Measurements from ENCODE around the gene MORN1. TPM values are rescaled to one million over a fixed set of nuclear protein-coding genes. Genes with fewer than 3 reads are reported as not detected.

The MORN1 gene
- total and polyA plus RNA-seq, 9 of the 15 experiments (the other 6 are each of a cell fraction or from before 2014, with no cell fraction given) = 0.24 to 9.3 (median 4.2) TPM

DNA sequence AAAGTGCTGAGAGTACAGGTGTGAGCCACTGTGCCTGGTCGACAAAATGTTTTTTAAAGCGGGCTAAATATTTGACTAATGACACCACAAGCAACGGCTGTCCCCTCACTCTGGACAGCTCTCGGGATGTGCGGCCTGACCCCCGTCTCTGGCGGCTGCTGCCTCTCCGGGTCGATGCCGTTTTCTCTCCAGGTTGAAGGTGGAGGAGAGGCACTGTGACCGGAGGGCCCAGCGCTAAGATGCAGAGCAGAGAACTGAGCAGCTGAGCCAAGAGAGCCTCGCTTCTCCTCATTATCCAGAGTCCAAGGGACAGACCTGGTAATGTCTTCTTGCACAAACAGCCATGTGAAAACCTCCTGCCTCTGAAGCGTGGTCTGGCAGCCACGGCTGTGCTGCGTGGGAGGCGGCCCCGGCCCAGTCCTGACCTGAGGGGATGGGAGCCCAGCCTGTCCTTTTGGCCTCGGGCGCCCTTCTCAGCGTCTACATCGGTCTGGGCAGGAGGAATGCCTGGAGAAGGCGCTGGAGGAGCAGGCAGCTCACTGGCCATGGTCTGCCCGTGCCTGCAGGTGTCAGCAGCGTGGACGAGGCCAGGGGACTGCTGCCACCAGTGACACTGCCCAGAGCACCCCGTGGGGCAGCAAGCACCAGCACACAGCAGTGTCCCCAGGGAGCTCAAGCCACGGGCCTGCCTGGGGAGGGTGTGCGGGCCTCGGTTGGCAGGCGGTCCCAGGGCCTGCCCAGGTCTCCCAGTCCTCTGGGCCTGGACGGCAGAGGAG lies 10.3 kb downstream of the MORN1 start:
- in situ Hi-C loops (cut with MboI) = no loop called here
- POLR2A ChIA-PET = interaction anchor here (0.6 to 1.9 kb wide), 9 partner anchors 13 to 406 kb away, joined by 3 to 8 read pairs (median 4); partner anchors contain the start of gene FAAP20
- Histone ChIP-seq H2AFZ (ENCODE audit: low read depth, low read length) (no peak overlapping the region), H3K4me3 (no peak overlapping the region), H3K9me3 (replicated peaks; ENCODE audit: control insufficient read depth, insufficient read depth, low read depth, low read length) (no peaks in the 10 kb centered on the region), H3K79me2 (ENCODE audit: control insufficient read depth, insufficient read depth, low read length) (no peaks in the 10 kb centered on the region), H4K20me1 (replicated peaks; ENCODE audit: control insufficient read depth, insufficient read depth, low read length) (peaks cover 25% of the 10 kb centered on the region), H3K27ac (ENCODE audit: extremely low read depth, low read depth, low read length) (no peak overlapping the region), H3K27me3 (ENCODE audit: control insufficient read depth in 2 of 2, insufficient read depth in 2 of 2, low read length in 2 of 2) (peaks cover 26 to 57% of the 10 kb centered on the region in 2 experiments; a peak in 4 of 5 replicates), H3K4me2 (ENCODE audit: insufficient read depth, low read length) (no peak overlapping the region), H3K4me1 (replicated peaks in 1 of 2; ENCODE audit: control insufficient read depth in 2 of 2, insufficient read depth in 2 of 2, low read length in 2 of 2) (peaks cover 0 to 61% of the 10 kb centered on the region in 2 experiments; a peak in 2 of 5 replicates), H3K9me1 (ENCODE audit: control insufficient read depth, insufficient read depth, low read length) (no peaks in the 10 kb centered on the region), H3K36me3 (ENCODE audit: control insufficient read depth, insufficient read depth, low read length) (no peaks in the 10 kb centered on the region), H3K9ac (ENCODE audit: insufficient read depth in 1 of 2, low read depth in 2 of 2, low read length in 2 of 2) (peak overlapping the region in 1 of 2 experiments; percentile 18; a peak in 2 of 4 replicates)
- BruUV-seq (replicated peaks) = no TSS peak
- ATAC-seq (peak; percentile 1; the same call in 1 of the 3 replicates), DNase-seq (ENCODE audit: extremely low read depth in 1 of 4, low spot score in 3 of 4) (no peak), FAIRE-seq (no peak)
- 35% methylated on average over 30 of the region's 32 CpGs for WGBS (ENCODE audit: insufficient coverage, low coverage, missing lambda C conversion rate)
- intact Hi-C loops (cut with micrococcal nuclease) = loop anchor here (1.0 kb wide), 4 partner anchors 182 to 249 kb away; no protein-coding TSS in a partner anchor
- TF ChIP-seq POLR2G (IDR thresholded peaks at IDR 0.05; ENCODE audit: low read depth, low read length) (peak; percentile 59), SUPT5H (IDR thresholded peaks at IDR 0.05) (peak; percentile 22; the same call in 1 of the 2 replicates), HMBOX1 (IDR thresholded peaks at IDR 0.05) (no peak), ZBTB7A (IDR thresholded peaks at IDR 0.05; ENCODE audit: borderline replicate concordance, control insufficient read depth, low read depth, low read length) (0 out of 2 replicates have a peak, but pooled peaks have one; percentile 13), EGR1 (conservative IDR thresholded peaks at IDR 0.05) (0 out of 2 replicates have a peak, but pooled peaks have one; percentile 10)
- CTCF ChIA-PET (ENCODE audit: low intra/inter-chr PET ratio) = interaction anchor here (2.0 to 2.9 kb wide), 2 partner anchors 185 to 249 kb away, joined by 13 to 44 read pairs; partner anchors contain the start of gene FAAP20

Measured in K562 (cell line).